Subcutaneous adipose tissue (tissue), 4 donors: ENCODE results near the gene SLF1. TPM values are rescaled to one million over a fixed set of nuclear protein-coding genes. Genes with fewer than 3 reads are reported as not detected.

Source experiments
- total RNA-seq, 4 donors: library from RNA; depleted of rRNA; stranded (reverse); fragments of >200 nt; gene quantifications; one replicate each; pipeline ENCODE4 v1.1.0, GENCODE V29; 2016
- TF ChIP-seq, protein P1 (sequence below): fragments of 450-650 bp; IDR thresholded peaks from one replicate; pipeline ENCODE4 v1.5.1; 2016; ENCODE audit warnings: low read depth, mild to moderate bottlenecking, control low read depth, antibody characterized with exemption, moderate library complexity

SLF1 gene
- total RNA-seq, 4 donors from 2014 or later, result 4.9 to 9.6 (median 7.0) TPM

DNA sequence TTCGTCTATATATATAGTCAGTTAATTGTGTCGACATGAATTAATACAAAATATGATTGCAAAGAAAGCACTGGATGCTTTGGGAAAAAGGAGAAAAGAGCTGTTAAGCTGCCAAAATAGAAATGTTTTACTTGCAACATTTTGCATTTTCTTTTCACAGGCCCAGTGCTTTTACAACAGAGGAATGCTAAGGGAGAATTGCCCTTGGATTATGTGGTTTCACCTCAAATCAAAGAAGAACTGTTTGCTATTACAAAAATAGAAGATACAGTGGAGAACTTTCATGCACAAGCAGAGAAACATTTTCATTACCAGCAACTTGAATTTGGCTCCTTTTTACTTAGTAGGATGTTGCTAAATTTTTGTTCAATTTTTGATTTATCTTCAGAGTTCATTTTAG, 76.2 kb downstream of the SLF1 start:
- TF ChIP-seq, protein P1, sequence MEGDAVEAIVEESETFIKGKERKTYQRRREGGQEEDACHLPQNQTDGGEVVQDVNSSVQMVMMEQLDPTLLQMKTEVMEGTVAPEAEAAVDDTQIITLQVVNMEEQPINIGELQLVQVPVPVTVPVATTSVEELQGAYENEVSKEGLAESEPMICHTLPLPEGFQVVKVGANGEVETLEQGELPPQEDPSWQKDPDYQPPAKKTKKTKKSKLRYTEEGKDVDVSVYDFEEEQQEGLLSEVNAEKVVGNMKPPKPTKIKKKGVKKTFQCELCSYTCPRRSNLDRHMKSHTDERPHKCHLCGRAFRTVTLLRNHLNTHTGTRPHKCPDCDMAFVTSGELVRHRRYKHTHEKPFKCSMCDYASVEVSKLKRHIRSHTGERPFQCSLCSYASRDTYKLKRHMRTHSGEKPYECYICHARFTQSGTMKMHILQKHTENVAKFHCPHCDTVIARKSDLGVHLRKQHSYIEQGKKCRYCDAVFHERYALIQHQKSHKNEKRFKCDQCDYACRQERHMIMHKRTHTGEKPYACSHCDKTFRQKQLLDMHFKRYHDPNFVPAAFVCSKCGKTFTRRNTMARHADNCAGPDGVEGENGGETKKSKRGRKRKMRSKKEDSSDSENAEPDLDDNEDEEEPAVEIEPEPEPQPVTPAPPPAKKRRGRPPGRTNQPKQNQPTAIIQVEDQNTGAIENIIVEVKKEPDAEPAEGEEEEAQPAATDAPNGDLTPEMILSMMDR, result no peak

DNA sequence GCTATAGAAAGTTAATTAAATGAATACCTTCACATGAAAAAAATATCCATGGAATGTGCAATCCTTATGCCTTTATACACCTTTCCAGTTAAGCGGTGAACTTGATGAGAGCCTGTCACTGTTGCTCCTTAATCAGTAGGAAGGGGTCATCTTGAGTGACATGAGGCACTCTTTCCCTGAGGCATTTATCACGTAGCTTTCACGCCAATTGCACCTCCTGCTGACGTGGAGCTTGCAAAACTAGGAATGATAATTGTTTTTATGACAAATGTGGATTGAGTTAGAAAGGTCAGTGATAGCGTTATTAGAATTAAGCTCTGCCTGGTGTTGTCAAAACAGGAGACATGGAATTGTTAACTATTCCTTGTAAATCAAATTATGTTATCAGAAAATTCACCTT, 79.7 kb downstream of the SLF1 start:
- TF ChIP-seq, protein P1, result no peak

DNA sequence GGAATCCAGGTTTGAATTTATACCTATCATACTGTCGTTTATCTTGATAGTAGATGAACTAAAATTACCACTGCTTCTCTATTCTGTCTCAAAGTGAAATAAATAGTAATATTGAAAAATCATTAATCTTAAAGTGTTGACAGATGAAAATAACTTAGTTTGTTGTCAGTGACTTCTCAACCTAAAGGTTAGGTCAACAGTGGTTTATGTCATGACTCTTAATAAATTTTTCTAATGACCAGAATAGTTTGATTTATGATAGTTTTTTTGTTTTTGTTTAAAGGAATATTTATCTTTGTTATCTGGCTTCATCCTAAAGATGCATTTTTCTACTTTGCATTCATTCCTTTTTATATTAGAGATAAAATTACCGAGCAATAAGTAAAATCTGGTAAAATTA, 81.1 kb downstream of the SLF1 start:
- TF ChIP-seq, protein P1, result no peak

DNA sequence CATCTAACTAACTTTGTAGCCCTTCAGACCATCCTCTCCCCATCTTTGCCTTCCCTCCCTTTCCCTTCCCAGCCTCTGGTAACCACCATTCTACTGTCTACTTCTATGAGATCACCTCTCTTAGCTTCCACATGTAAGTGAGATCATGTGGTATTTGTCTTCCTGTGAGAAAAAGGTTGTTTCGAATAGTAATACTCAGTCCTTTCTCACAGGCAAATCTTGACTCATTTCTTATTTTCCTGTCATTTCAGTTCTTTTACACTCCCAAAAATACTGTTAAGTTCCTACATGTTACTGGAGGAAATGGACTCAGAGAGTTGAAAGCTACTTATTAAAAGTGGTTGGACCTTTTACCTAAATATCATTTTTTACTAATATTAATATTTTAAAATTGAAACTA, 82.1 kb downstream of the SLF1 start:
- TF ChIP-seq, protein P1, result no peak

DNA sequence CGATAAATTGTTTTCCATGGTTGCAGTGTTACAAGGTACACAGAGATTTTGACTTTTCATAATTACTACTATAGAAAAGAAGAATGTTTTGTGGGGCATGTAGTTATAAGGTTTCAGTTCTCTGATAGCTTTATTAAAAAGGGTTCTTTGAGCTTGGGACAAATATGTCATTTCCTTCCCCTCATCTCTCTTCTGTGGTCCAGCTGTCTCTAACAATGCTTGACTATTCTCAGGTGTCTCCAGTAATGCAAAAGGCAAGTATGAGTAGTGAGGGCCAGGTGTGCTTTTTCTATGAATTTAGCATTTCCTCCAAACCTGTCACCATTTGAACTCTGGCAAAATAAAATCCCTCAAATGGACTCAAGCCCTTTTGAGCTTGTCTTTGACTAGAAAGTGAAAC, 84.3 kb downstream of the SLF1 start:
- TF ChIP-seq, protein P1, result no peak

DNA sequence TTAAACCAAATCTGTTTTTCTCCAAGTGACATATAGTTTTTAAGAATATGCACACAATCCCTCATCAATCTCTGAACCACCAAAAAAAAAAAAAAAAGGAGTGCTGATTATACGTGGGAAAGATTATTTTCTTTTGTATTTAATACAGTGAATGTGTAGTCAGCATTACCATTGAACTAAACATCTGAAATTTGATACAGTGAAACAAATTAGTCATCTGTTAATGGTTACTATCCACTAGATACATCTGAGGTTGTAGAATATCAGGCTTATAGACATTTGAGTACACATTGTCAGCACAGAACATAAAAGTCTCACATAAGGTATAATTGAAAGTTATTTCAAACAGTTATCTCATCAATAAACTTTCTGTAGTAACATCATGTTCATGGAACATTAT, 87.0 kb downstream of the SLF1 start:
- TF ChIP-seq, protein P1, result no peak

DNA sequence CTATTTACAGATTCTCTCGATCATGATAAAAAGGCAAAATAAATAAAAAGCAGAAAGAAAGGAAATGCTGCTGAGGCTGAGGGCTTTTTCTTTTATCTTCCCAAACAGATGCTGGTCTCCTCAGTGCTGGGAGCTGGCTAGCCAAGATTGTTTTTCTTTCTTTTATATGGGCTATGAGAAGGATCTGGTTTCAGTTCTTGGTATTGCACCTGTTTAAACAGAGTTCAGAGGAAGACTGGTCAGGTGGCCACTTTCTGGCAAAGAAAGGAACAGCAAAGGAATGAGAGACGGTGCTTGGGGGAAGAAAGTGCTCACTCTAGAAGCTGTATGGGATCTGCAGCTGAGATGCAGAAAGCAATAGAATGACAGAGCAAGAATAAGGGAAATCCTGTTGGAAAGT, 88.9 kb downstream of the SLF1 start:
- TF ChIP-seq, protein P1, result no peak

DNA sequence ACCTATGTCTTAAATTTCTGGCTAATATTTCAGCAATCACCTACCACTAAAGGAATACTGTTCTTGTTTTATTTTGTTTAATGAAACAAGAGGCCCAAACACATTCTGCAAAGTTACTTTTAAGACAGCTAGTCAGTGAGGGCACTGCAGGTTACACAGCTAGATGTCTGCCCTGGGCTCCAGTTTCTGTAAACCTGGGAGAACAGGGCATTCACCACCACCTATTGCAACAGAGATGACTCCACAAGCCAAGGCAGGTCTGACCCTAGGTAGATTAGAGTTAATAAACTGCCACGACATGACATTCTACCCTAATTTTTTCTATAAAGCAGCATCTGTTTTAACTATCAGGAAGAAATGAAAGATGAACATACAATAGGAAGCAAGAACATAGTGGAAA, 90.8 kb downstream of the SLF1 start:
- TF ChIP-seq, protein P1, result no peak
